Activated naive CD4-positive, alpha-beta T cell (primary cell): ENCODE results near the gene ST14.
"Not testable (repeated sequence)": the region's sequence is repeated elsewhere in the genome, so short reads cannot be mapped to it uniquely, and the experiment has no call there.

ENCODE experiments used
- DNase-seq, 4 experiments: peaks; one replicate each; lab custom pipeline; 2025; lab: John Stamatoyannopoulos, UW

ST14 gene

DNA sequence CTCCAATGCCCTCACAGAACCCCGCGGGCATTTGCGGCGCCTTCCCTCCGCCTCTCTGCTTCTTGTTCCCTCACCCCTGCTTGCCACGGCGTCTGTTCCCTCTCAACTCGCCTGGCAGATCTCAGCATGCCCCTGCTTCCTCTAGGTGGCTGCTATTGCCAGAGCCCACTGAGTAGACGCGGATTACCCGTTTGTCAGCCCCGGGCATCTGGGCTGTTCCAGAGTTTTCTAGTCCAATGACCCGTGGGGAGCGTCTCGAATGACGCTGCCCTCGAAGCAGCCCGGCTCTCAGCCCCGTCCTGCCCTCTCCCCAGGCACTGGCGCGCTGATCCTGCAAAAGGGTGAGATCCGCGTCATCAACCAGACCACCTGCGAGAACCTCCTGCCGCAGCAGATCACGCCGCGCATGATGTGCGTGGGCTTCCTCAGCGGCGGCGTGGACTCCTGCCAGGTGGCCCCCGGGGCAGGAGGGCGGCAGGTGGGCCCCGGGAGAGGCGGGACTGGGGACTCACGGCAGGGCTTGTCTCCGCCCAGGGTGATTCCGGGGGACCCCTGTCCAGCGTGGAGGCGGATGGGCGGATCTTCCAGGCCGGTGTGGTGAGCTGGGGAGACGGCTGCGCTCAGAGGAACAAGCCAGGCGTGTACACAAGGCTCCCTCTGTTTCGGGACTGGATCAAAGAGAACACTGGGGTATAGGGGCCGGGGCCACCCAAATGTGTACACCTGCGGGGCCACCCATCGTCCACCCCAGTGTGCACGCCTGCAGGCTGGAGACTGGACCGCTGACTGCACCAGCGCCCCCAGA is 49.7 kb downstream of the ST14 start:
- DNase-seq, result no peak

DNA sequence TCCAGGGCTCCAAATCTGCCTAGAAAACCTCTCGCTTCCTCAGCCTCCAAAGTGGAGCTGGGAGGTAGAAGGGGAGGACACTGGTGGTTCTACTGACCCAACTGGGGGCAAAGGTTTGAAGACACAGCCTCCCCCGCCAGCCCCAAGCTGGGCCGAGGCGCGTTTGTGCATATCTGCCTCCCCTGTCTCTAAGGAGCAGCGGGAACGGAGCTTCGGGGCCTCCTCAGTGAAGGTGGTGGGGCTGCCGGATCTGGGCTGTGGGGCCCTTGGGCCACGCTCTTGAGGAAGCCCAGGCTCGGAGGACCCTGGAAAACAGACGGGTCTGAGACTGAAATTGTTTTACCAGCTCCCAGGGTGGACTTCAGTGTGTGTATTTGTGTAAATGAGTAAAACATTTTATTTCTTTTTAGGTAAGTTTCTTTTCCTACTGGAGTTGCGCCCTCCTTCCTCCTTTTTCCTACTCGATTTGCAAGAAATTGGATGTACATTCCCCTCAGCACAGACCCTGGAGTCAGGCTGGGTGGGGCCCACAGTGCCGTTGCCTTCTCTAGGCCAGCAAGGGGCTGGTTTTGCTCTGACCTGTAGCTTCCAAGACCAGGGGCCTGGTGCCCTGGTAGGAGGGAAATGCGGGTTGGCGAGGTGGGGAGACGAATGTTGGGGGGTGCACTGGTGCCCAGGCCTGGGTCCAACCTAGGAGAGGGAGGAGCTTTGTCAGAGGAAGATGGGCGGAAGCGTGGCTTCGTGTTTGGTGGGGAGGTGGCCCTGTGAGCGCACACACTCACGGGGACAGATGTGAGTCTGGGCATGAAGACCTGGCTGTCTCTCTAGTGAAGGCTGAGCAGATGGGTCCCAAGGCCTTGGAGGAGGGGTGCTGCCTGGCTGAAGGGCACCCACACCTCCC is 50.6 kb downstream of the ST14 start:
- DNase-seq, result no peak

DNA sequence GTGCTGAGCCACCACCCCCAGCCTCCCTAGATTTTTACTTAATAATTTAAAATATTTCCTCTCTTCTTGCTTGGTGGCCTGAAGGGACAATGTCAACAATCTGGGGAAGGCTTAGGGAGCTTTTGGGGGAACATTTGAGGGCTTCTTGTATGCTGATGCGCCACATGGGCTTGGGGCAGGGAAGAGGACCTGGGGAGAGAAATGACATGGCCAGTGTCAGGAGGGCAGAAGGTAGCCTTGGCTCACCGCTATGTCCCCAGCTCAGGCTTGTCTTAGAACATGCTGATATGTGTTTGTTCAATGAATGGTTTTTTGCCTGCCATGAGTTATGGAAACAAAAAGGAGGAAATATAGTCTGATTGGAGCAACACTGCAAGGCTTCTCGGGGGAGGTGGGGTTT is 51.6 kb downstream of the ST14 start:
- DNase-seq, result no peak

DNA sequence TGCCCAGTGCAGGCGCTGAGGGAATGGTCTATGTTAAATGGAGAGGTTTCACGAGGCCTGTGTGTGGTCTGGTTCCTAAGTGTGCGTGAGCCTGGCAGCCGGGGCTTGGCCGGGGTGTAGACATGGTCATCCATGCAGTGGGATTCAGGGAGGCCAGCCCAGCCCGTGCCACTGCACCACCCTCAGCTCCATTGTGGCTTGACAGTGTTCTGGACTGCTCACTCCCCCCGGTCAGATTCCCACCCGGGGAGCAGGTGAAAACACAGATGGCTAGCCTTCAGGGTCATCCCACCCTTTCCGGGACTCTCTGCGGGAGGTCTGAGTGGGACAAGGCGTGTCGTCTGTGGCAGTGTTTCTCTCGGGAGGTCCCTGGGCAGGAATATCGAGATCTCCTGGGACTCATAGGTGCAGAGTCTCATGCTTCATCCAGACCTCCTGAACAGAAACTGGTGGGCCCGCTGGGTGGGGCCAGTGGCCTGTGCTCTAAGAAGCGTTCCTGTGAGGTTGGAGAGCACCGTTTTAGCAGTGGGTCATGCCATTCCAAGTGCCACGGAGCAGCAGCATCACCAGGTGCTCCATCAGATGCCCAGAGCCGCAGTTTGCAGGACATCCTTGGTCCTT is 52.3 kb downstream of the ST14 start:
- DNase-seq, result no peak

DNA sequence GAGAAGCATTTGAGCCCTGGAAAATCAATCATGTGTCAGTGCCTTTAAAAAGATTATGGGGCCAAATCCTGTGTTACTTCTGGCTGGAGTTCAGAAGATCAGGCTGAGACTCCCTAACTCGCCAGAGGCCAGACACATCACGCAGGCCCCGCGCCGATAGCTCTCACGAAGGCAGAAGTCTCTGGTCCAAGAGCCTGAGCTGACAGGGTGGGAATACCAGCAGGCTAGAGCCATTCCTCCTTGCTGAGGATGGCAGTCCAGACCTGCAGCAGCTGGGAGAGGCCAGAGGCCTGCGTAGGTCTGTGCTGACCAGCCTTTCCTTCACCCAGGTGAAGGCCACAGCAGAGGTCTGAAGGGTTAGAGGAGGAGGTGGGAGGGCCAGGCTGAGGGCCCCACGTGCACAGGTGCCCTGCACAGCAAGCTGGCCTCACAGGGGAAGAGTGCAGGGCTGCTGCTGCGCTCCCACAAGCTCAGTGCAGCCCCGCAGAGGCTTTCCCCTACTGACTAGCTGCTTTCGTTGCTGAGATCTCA is 52.9 kb downstream of the ST14 start:
- no peak for DNase-seq

DNA sequence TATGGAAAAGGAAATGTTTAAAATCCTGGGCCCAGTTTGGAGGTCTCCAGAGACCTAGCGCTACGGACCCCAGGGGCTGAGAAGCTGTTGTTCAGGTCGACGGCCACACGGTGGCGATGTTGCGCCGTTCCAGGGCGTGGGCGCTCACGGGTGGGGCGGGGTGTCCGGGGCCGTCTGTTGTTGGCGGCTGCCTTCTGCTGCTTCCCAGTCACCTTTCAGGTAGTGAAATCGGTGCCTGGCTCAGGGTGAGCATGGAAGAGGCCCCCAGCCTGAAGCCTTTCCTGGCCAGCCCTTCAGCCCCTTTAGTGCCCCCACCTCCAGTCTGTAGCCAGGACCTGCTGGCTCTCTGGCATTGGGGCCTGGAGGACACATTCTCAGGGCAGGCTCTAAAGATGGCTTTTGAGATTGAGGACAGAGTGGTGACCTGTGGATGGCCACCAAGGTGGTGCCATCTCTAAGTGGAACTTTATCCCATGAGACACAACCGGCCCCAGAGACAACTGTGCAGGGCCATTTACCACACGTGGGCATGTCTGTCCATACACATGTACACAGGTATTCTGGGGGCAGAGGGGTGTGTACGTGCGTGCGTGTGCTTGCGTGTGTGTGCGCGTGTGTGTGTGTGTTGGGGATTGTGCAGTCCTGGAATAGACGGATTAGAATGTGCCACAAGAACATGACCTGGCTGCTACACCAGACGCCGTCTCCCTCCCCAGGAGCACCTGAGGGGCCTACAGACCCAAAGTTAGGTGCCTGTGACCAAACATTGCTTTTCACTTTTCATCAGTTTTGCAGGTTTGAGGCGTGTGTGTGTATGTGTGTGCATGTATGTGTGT is 53.8 kb downstream of the ST14 start:
- DNase-seq, result peak; percentile 49 to 68 (median 57)

DNA sequence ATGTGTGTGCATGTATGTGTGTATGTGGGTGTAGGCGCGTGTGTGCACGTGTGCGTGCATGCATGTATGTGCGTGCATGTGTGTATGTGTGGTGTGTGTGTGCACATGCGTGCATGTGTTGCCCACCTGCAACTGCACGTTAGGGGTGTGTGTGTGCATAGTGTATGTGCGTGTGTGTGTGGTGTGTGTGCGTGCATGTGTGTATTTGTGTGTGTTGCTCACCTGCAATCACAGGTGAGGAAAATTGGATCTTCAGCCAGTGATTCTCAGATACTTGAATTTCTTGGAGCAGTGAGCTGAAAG is 54.3 kb downstream of the ST14 start:
- DNase-seq, result no peak

DNA sequence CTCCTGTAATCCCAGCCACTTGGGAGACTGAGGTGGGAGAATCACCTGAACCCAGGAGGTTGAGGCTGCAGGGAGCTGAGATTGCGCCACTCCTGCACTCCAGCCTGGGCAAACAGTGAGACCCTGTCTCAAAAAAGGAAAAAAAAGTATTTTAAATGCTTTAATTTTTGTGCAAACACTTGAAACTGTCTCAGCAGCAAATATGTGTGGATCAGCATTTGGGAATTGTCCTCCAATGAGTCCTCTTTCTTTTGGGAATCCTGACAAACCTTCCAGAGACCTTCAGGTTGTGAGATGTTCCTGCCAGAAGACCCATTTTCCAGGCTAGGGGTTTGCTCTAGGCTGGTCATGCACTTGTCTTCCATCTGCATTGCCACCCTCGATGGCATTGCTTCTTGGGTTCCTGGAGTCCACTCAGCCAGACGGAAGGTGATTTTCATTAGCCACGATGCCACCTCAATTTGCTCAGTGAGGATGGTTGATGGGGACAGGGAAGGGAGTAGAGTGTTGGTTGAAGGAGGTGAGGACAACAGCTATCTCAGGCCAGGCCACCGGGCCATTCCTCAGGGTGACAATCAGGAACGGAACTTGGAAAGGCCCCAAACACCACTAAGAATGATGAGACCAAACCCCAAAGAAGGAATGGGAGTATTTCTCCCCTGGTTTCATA is 55.4 kb downstream of the ST14 start:
- no peak for DNase-seq

DNA sequence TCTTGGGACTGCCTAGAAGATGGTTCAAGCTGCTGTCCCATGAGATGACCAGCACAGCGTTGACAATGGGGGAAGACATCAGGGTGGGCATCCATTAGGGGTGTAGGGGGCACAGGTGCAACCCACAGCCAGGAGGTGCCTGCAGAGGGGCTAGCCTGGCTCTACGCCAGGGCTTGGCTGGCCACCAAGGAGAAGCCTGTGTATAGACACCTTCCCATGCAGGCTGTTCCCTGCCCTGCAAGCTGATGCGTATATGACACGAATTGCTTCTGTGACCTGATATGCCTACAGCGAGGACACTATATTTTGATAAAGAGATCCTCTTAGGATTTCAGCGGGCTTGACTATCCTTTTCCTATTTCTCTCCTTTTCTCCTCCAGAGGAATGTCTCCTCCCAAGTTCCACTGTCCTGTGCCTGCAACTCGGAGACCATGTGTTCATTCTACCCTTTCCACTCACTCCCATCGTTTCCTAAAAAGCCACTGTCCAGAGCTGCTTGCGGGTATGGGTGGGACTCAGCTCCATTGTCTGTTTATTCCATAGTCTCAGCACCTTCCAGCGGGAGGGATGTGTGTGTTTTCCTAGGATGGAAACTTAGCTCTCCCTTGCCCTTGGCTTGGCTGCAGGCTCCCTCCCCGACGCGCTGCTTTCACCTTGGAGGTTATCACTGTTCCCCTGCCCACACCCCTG is 56.1 kb downstream of the ST14 start:
- no peak for DNase-seq

DNA sequence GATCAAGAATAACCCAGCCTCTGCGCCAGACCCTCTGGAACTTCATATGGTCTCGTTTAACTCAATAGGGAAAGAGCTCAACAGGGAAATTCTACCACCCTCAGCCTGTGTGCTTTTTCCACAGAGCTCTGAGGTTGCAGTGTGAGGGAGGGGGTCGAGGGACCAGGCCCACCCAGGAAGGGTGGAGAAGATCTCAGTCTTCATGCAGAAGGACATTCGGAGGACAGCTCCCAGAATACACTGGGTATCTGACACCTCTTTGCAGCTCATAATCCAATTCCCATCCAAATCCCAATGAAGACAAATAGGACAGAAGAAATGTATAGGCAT is 56.6 kb downstream of the ST14 start:
- no peak for DNase-seq

DNA sequence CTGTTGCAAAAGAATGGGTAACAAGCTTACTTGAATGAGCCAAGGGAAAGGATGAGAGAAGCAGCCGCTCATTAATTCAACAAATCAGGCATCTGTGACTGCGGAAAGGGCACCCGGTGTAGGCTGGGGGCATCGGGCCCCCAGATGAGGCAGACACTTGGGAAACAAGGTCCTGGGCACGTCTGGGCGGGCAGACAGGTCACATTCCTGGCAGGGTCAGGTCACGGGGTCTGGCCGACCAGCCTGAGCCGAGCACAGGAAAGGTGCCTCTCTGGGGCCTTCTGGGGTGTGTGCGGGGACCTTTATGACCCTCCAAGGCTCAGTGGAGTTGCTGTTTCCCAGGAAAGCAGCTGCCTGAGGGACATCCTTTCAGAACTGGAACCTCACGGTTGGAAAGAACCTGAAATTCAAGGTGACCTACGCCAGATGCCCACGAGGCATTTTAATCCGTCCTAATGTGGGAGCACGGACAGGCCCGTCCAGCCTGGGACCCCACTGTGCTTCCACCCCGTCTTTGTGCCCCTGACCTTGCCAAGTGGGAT is 57.1 kb downstream of the ST14 start:
- DNase-seq, result no peak

DNA sequence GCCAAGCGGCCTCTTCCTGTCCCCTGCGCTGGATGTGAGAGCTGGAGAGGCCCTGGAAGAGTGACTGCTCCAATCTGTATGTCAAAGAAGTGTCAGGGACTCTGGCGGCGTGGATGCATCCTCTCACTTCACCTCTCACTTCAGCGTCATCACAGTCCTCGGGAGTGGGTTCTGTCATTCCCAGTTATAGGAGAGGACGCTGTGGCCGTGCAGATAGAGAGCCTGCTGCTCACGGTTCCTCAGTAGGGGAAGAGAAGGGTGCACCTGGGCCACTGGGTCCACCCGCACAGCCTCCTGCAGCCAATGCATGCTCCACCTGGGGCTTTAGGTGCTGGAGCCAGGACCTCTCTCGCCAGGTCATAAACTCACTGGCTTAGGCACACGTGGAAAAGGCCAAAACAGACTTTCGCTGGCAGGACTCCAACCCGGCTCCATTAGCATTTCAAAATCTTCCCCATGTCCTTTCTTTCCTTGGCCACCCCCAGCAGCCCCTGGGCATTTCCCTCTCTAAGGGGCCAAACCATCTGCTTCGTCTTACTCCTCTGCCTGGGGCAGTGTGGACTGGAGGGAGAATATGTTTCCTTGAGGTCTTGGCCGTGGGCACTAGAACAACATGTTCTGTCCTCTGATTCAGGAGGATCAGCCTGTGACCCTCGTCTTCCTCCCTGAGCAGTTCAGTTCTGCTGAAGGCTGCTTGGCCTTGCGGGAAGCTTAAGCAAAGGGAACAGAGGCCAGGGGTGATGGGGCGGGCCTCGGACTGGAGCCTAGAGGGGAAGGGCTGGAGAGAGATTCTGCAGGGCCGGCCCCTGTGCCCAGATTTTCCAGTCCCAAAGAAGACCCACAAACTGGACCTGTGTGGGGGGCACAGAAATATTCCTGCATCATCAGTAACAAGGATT is 57.8 kb downstream of the ST14 start:
- no peak for DNase-seq

DNA sequence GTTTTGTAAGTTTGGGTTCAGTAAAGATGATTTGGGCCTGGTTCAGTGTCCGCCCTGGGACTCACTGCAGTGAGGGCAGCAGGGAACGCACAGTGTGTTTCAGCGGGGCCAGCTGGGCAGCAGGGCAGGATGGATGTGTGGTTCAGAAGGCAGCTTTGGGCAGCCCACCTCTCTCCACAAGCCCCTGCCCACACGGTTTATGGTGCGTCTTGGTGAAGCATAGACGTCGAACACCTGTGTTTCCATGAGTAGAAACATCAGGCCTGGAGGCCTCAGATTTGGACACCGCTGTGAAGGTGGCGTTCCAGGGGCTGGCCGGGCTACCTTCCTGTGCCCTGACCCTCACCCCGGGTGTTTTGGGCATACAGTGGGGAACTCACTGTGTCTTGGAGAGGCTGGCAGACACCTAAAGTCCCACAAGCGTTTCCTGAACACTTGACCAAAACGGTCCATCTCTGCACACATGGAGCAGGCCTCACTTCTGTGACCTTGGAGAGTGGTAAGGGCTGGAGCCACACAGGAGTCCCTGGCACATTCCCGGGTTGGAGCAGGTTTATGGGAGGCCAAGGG is 59.0 kb downstream of the ST14 start:
- DNase-seq, result no peak

DNA sequence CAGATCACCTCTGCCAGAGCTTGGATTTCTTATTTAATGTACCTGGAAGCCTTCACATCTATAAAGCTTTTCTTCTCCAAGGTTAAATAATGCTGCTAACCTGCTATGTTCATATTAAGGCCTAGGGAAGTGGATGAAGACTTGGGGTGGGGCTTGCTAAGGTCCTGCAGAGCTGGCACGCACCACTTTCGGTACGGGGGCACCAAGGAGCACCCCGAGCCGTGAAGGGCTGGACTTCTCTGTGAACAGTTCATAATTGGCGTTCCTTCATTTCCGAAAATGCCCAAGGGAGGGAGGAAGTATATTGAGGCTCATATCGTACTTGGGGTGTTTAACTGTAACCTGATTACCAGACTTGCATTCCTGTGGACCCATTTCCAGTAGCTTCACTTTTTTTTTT is 59.6 kb downstream of the ST14 start:
- DNase-seq, result no peak

DNA sequence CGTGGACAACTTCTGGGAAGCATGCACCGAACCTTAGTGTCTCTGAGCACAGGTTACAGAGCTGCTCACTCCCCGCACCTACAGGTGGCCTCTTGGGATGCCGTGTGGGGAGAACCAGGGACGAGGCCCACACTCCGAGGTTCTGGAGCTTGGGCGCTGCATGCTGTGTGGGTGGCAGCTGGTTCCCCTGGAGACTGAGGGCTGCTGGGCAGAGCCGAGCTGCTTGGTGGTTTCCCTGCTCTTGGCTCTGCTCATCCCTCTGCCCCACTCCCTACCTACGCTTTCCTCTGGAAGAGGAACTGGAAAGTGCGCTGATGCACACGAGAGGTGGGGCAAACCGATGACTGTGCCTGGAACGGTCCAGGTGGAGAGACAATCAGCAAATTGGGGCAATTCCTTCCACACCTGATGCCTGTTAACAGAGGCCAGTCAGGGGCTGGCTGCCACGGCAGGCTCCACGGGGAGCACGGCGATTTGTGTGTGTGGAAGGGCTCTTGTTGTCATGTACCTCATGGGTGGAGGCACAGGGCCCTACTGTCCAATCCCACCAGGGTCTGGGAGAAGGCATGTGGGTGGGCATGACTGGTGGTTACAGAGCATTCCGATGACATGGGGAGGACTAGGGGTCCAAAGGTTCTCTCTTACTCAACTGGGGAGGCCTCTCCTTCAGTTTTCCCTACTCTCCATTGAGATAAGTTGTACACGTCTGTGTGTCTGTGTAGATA is 60.9 kb downstream of the ST14 start:
- DNase-seq, result no peak

DNA sequence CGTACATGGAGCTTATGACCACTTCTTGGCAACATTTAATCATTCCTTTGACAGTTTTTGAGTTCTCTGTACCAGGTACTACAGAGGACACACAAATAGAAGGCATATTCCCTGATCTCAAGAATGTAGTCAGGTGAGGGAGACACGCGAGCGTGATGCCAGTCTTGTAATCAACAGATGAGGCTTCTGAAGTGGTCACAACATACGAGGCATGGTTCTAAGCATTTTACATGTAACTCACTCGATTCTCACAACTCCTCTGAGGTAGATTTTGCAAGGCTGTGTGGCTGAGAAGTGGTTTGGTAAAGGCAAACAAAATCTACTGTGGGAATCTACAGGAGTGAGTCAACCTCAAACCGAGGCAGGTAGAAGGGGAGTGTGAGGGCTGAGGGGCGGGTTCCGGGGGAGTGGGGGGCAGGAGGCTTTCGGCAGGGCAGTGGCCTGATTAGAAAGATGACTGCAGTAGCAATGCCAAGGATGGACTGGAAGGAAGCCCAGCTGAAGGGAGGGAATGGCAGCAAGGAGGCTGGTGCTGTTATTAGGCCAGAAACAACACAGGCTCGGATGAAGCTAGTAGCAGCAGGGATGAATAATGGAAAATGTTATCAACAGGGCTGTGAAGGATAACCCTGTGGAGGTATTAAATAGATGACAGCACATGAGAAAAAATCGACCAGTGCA is 63.8 kb downstream of the ST14 start:
- DNase-seq, result no peak

DNA sequence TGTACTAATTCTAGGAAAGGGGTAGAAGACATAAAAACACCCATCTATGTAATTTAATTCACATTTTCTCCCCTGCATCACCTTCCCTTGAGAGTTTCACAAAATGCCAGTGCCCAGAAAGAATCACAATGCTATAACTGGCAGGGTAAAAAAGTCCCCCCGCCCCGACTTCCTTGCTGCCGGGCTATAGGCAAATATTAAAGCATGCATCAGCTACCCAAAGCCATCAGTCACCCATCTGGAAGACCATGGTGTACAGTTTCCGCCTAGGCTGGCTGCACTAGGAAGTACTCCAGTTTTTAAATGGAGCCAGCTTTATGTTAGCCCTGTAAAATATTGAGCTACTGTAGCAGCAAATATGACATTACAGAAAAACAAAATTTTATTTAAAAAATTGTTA is 67.8 kb downstream of the ST14 start:
- DNase-seq, result no peak

DNA sequence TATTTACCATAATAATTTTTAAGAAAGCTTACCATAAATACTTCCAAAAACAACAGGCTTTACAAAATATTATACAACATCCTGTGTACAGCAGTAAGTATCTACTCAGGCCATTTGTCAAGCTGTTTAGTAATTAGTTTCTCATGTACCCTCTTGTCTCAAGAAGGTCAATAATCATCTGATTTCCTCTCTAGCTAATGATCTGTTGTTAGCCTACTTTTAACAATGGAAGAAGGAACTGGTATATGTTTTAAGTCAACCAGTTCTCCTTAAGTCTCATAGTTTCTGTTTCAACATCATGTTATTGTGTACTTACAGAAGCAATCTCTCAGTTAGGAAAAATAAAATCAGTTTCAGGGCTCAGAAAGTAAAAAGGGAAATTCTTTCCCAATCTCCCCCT is 73.9 kb downstream of the ST14 start:
- DNase-seq, result not testable (repeated sequence)
